GM15510 (cell line): ENCODE data around the gene CREB3L1.

Experiments
- POLR2A ChIP-seq: IDR thresholded peaks from 3 replicates; pipeline ENCODE4 v1.6.1; 2011; ENCODE audit warnings: borderline replicate concordance; ENCODE audit not compliant: insufficient read length; ENCODE audit errors: extremely low read depth

Gene CREB3L1

GRCh38 chr11:46277622-46278386 is at the start of gene CREB3L1:
CREB3L1 (plus strand) TSS chr11:46277662; CDS start chr11:46278112, 450 bp downstream.
- TF ChIP-seq POLR2A = no peak

GRCh38 chr11:46229230-46229629 is 48.2 kb upstream of the CREB3L1 start:
- no peak for TF ChIP-seq POLR2A

GRCh38 chr11:46234311-46234710 is 43.2 kb upstream of the CREB3L1 start:
- no peak for TF ChIP-seq POLR2A

GRCh38 chr11:46235777-46236688 is 41.4 kb upstream of the CREB3L1 start:
- no peak for TF ChIP-seq POLR2A

GRCh38 chr11:46236918-46237247 is 40.6 kb upstream of the CREB3L1 start:
- no peak for TF ChIP-seq POLR2A

- no peak for TF ChIP-seq POLR2A
These were observed 40.0 kb upstream of the CREB3L1 start for GRCh38 chr11:46237248-46238077.

- no peak for TF ChIP-seq POLR2A
These were observed 39.1 kb upstream of the CREB3L1 start for GRCh38 chr11:46238078-46238966.

GRCh38 chr11:46238967-46239800 is 38.3 kb upstream of the CREB3L1 start:
- no peak for TF ChIP-seq POLR2A

GRCh38 chr11:46239801-46240061 is 37.7 kb upstream of the CREB3L1 start:
- TF ChIP-seq POLR2A = no peak

GRCh38 chr11:46240371-46240770 is 37.1 kb upstream of the CREB3L1 start:
- no peak for TF ChIP-seq POLR2A

- no peak for TF ChIP-seq POLR2A
These were observed 36.6 kb upstream of the CREB3L1 start for GRCh38 chr11:46240861-46241260.

GRCh38 chr11:46242041-46242951 is 35.2 kb upstream of the CREB3L1 start:
- no peak for TF ChIP-seq POLR2A
